Measurements from ENCODE around the gene RBP2. TPM values are rescaled to one million over a fixed set of nuclear protein-coding genes. Genes with fewer than 3 reads are reported as not detected.

RBP2 gene
- total and polyA plus RNA-seq, 9 donors = 0.13 to 2.3 (median 0.69) TPM; not detected in 6

DNA sequence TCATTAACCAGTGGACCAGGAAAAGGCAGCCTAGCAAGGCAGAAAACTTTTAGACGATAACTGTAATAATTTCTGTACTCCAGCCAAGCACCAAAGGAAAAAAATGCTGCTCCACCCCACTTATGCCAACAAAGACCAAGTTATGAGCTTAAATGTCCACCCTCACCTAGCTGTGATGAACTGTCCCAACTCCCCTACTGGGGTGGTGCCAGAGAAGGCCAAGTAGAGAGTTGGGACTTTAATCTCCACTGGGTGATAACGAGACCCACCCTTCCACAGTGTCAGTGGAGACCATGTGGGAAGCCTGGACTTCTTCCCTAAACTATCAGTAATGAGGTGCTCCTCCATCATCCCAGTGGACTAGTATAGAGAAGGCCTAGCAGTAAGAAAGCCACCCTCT, 53.1 kb downstream of the RBP2 start:
- no peaks in the 10 kb centered on the region for H3K27me3 ChIP-seq
- no peak for DNase-seq
- no peak overlapping the region for H3K27ac ChIP-seq
- TF ChIP-seq CTCF (IDR thresholded peaks at IDR 0.05) (no peak), EP300 (IDR thresholded peaks at IDR 0.05) (no peak), POLR2A (IDR thresholded peaks at IDR 0.05) (no peak)
- no peaks in the 10 kb centered on the region for H3K4me1 ChIP-seq (ENCODE audit: insufficient read depth)
- WGBS, 3 donors = 71 to 88% (median 76%) methylated on average over 2 of the region's 2 CpGs
- intact Hi-C loops (cut with DNase I) = loop anchor here in 3 of 4 donors (10.0 kb wide), 2 partner anchors 512 to 1442 kb away; partner anchors contain the start of gene CLSTN2 (in 2 of the 3)
- no peaks in the 10 kb centered on the region for H3K36me3 ChIP-seq
- no peak overlapping the region for H3K4me3 ChIP-seq
- no peaks in the 10 kb centered on the region for H3K9me3 ChIP-seq

DNA sequence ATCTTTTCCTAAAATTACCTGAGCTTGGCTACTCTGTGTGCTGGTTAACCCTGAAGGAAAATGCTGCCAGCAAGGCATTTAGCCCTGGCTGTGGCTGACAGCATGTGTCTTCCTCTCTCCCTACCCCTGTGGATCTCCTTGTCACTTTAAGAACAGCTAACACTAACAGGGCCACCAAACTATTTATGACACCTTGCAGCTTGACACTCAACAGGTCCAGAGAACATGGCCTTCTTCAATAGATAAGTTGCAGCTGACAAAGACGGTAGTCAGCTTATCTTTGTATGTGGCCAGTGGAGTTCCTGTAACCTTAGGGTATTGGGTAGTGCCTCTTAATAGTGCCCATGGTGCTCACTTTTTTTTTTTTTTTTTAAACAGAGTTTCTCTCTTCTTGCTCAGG, 54.9 kb downstream of the RBP2 start:
- intact Hi-C loops (cut with DNase I) = loop anchor here in 3 of 4 donors (10.0 kb wide), 2 partner anchors 513 to 1443 kb away; partner anchors contain the start of gene CLSTN2 (in 2 of the 3)
- H3K27ac ChIP-seq = no peak overlapping the region

GRCh38 chr3:139421040-139421439, 55.3 kb downstream of the RBP2 start:
- H3K27me3 ChIP-seq = no peaks in the 10 kb centered on the region
- no peak for DNase-seq
- no peaks in the 10 kb centered on the region for H3K36me3 ChIP-seq
- H3K4me1 ChIP-seq (ENCODE audit: insufficient read depth) = no peaks in the 10 kb centered on the region
- WGBS, 3 donors = 35 to 70% (median 47%) methylated on average over 1 of the region's 1 CpG
- no peak overlapping the region for H3K4me3 ChIP-seq
- H3K27ac ChIP-seq = no peak overlapping the region
- TF ChIP-seq EP300 (IDR thresholded peaks at IDR 0.05) (no peak), CTCF (IDR thresholded peaks at IDR 0.05) (no peak), POLR2A (IDR thresholded peaks at IDR 0.05) (no peak)
- no peaks in the 10 kb centered on the region for H3K9me3 ChIP-seq
- intact Hi-C loops (cut with DNase I) = loop anchor here in 3 of 4 donors (10.0 kb wide), 2 partner anchors 514 to 1444 kb away; partner anchors contain the start of gene CLSTN2 (in 2 of the 3)

More for the DNA sequence above, 54.9 kb downstream of the RBP2 start:
- H3K4me3 ChIP-seq = no peak overlapping the region
- no peak for DNase-seq
- TF ChIP-seq POLR2A (IDR thresholded peaks at IDR 0.05) = no peak
- no peak for TF ChIP-seq EP300 (IDR thresholded peaks at IDR 0.05)
- TF ChIP-seq CTCF (IDR thresholded peaks at IDR 0.05) = no peak
- 85 to 88% (median 87%) methylated on average over 1 of the region's 1 CpG for WGBS, 3 donors
- H3K9me3 ChIP-seq = no peaks in the 10 kb centered on the region
- H3K27me3 ChIP-seq = no peaks in the 10 kb centered on the region
- no peaks in the 10 kb centered on the region for H3K4me1 ChIP-seq (ENCODE audit: insufficient read depth)
- H3K36me3 ChIP-seq = no peaks in the 10 kb centered on the region

DNA sequence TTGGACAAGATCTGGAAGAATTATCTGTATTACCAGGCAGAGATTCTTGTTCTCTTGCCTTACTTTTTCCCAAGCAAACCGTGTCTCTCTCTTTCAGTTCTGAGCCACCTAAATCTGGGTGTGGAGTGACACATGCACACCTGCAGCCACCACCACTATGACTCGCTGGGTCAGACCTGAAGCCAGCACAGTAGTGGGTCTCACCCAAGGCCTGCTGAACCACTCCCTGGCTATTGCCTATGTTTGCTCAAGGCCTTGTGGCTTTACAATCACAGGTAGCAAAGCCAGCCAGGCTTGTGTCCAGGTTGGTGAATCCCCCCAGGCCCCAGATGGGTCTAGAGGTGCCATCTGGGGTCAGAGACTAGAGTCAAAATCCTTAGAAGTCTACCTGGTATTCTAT, 58.2 kb downstream of the RBP2 start:
- no peaks in the 10 kb centered on the region for H3K9me3 ChIP-seq
- no peak for DNase-seq
- TF ChIP-seq CTCF (IDR thresholded peaks at IDR 0.05) (no peak), POLR2A (IDR thresholded peaks at IDR 0.05) (no peak), EP300 (IDR thresholded peaks at IDR 0.05) (no peak)
- no peak overlapping the region for H3K4me3 ChIP-seq
- intact Hi-C loops (cut with DNase I) = no loop called here
- H3K36me3 ChIP-seq = no peaks in the 10 kb centered on the region
- H3K27me3 ChIP-seq = no peaks in the 10 kb centered on the region
- no peaks in the 10 kb centered on the region for H3K4me1 ChIP-seq (ENCODE audit: insufficient read depth)
- 93 to 100% (median 95%) methylated on average over 2 of the region's 2 CpGs for WGBS, 3 donors
- H3K27ac ChIP-seq = no peak overlapping the region
